ENCODE measurements around the gene LRRC45.

Gene LRRC45

GRCh38 chr17:82039695-82040299 is 16.7 kb downstream of the LRRC45 start:
- DNase-seq (ENCODE audit: low read depth, low spot score): no peak
- H3K4me3 ChIP-seq (ENCODE audit: low read depth, low read length): no peak overlapping the region
- TF ChIP-seq, protein P1, sequence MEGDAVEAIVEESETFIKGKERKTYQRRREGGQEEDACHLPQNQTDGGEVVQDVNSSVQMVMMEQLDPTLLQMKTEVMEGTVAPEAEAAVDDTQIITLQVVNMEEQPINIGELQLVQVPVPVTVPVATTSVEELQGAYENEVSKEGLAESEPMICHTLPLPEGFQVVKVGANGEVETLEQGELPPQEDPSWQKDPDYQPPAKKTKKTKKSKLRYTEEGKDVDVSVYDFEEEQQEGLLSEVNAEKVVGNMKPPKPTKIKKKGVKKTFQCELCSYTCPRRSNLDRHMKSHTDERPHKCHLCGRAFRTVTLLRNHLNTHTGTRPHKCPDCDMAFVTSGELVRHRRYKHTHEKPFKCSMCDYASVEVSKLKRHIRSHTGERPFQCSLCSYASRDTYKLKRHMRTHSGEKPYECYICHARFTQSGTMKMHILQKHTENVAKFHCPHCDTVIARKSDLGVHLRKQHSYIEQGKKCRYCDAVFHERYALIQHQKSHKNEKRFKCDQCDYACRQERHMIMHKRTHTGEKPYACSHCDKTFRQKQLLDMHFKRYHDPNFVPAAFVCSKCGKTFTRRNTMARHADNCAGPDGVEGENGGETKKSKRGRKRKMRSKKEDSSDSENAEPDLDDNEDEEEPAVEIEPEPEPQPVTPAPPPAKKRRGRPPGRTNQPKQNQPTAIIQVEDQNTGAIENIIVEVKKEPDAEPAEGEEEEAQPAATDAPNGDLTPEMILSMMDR (IDR thresholded peaks at IDR 0.05; ENCODE audit: low read depth, low read length): no peak
- in situ Hi-C loops (cut with HindIII; ENCODE audit: low sequenced_read_pairs): no loop called here

DNA sequence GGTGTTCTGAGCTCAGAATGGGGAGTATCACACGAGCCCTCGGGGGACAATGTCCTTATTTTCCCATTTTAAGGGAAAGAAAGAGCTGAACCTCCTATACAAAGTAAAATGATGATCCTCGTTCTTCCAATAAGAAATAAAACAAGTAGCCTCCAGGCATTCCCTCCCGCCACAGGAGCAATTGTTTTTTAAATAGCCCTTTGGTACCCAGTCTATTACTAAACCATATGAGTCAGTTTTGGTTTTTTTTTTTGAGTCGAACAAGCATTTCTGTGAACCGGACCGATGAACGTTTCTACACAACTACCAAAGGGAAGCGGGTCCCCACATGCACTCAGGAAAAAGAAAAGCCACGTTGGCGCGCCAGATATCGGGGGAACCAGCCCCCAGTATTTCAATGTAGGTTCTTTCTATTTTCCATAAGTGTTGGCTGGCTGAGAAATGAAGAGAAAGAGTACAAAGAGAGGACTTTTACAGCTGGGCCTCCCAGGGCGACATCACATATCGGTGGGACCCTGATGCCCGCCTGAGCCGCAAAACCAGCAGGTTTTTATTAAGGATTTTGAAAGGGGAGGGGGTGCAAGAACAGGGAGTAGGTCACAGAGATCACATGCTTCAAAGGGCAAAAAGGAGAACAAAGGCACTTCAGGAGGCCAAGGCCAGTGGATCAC is 18.2 kb downstream of the LRRC45 start:
- H3K4me3 ChIP-seq (ENCODE audit: low read depth, low read length): no peak overlapping the region
- DNase-seq (ENCODE audit: low read depth, low spot score): no peak
- in situ Hi-C loops (cut with HindIII; ENCODE audit: low sequenced_read_pairs): no loop called here
- TF ChIP-seq, protein P1 (IDR thresholded peaks at IDR 0.05; ENCODE audit: low read depth, low read length): no peak

DNA sequence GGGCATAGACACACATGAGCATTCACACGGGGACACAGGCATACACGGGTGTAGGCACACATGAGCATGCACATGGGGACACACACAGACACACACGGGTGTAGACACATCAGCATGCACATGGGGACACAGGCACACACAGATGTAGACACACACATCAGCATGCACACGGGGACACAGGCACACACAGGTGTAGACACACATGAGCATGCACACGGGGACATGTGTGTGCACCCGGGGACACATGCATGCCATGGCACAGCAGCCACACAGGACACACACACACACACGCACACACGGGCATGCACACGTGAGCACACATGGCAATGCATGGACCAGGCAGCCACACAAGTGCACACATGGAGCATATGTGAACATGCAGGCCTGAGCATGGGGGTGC is 19.5 kb downstream of the LRRC45 start:
- DNase-seq (ENCODE audit: low read depth, low spot score): no peak
- TF ChIP-seq, protein P1 (IDR thresholded peaks at IDR 0.05; ENCODE audit: low read depth, low read length): no peak
- H3K4me3 ChIP-seq (ENCODE audit: low read depth, low read length): no peak overlapping the region
- in situ Hi-C loops (cut with HindIII; ENCODE audit: low sequenced_read_pairs): no loop called here

GRCh38 chr17:82043507-82043906 is 20.4 kb downstream of the LRRC45 start:
- no peak for DNase-seq (ENCODE audit: low read depth, low spot score)
- TF ChIP-seq, protein P1 (IDR thresholded peaks at IDR 0.05; ENCODE audit: low read depth, low read length): no peak
- no peak overlapping the region for H3K4me3 ChIP-seq (ENCODE audit: low read depth, low read length)
- in situ Hi-C loops (cut with HindIII; ENCODE audit: low sequenced_read_pairs): no loop called here

DNA sequence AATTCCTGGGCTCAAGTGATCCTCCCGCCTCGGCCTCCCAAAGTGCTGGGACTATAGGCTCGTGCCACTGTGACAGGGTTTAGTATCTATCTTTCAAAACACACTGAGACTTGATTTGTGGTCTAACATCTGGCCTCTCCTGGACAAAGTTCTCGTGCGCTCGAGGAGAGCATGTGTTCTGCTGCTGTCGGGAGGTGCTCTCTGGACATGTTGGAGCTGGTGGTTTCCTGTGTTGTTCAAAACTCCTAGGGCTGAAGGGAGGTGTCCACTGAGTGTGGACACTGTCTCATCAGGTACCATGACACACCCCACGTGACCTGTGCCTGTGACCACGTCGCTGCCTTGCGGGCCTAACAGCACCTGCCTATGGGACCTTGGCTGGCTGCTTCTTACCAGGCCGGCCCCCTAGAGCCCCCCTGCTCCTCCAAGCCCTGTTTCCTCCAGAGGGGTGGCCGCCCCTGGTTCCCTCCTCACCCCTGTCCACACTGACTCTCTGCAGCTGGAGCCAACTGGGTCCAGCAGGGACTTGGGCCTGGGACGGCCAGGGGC is 22.9 kb downstream of the LRRC45 start:
- no peak overlapping the region for H3K4me3 ChIP-seq (ENCODE audit: low read depth, low read length)
- in situ Hi-C loops (cut with HindIII; ENCODE audit: low sequenced_read_pairs): no loop called here
- DNase-seq (ENCODE audit: low read depth, low spot score): no peak
- TF ChIP-seq, protein P1 (IDR thresholded peaks at IDR 0.05; ENCODE audit: low read depth, low read length): no peak

GRCh38 chr17:82046903-82047302 is 23.8 kb downstream of the LRRC45 start:
- in situ Hi-C loops (cut with HindIII; ENCODE audit: low sequenced_read_pairs): no loop called here
- TF ChIP-seq, protein P1 (IDR thresholded peaks at IDR 0.05; ENCODE audit: low read depth, low read length): no peak
- no peak for DNase-seq (ENCODE audit: low read depth, low spot score)
- H3K4me3 ChIP-seq (ENCODE audit: low read depth, low read length): no peak overlapping the region
